PC-9 (cell line): ENCODE data around the gene RIMS3. TPM values are rescaled to one million over a fixed set of nuclear protein-coding genes. Genes with fewer than 3 reads are reported as not detected.

Source experiments
- BruUV-seq: library from RNA; stranded (reverse); fragments of 400-500 nt; replicated peaks from 2 replicates; lab custom pipeline; 2021; lab: Mats Ljungman, UMichigan
- CTCF ChIA-PET: fragments of 300-600 bp; sonication (Branson Sonifier 250); formaldehyde crosslinking; loops from one replicate; lab custom pipeline; 2022; ENCODE audit warnings: antibody characterized with exemption; lab: Charles Lee
- POLR2A ChIA-PET: fragments of 300-600 bp; sonication (Branson Sonifier 250); formaldehyde crosslinking; loops from one replicate; lab custom pipeline; 2022; ENCODE audit warnings: antibody characterized with exemption; ENCODE audit not compliant: unreplicated experiment; lab: Charles Lee
- DNase-seq, 2 experiments: peaks; one replicate each; pipeline versions ENCODE4 v3.0.0 to v3.0.0-alpha.2; 2015 to 2022; ENCODE audit warnings: mixed read lengths in 1 of 2
- H2AFZ ChIP-seq: fragments of 200-600 bp; sonication (generic); 2 replicates; pipeline ENCODE4 v1.8.1; 2017; ENCODE audit warnings: antibody characterized with exemption
- H3F3A ChIP-seq: fragments of 200-600 bp; sonication (generic); 2 replicates; pipeline ENCODE4 v1.8.1; 2017; ENCODE audit warnings: antibody characterized with exemption, mild to moderate bottlenecking, low read depth; ENCODE audit not compliant: insufficient read depth
- H3K27ac ChIP-seq: fragments of 200-600 bp; sonication (generic); 2 replicates; pipeline ENCODE4 v1.6.1; 2016; ENCODE audit warnings: mixed run types
- H3K27me3 ChIP-seq: fragments of 200-600 bp; sonication (generic); 2 replicates; pipeline ENCODE4 v1.6.1; 2016; ENCODE audit warnings: low read depth, mixed run types; ENCODE audit not compliant: insufficient read depth
- H3K36me3 ChIP-seq: fragments of 200-600 bp; sonication (generic); 2 replicates; pipeline ENCODE4 v1.6.1; 2016; ENCODE audit warnings: low read depth, mixed run types
- H3K4me1 ChIP-seq: fragments of 200-600 bp; sonication (generic); replicated peaks from 2 replicates; pipeline ENCODE4 v1.6.1; 2016; ENCODE audit warnings: mixed run types; ENCODE audit not compliant: insufficient read depth
- H3K4me2 ChIP-seq: fragments of 200-600 bp; sonication (generic); 2 replicates; pipeline ENCODE4 v1.6.1; 2017; ENCODE audit warnings: mixed run types
- H3K4me3 ChIP-seq: fragments of 200-600 bp; sonication (generic); 2 replicates; pipeline ENCODE4 v1.6.1; 2016; ENCODE audit warnings: mixed run types
- H3K79me2 ChIP-seq: fragments of 200-600 bp; sonication (generic); 2 replicates; pipeline ENCODE4 v1.6.1; 2017; ENCODE audit warnings: low read depth, mixed run types
- H3K9me2 ChIP-seq: fragments of 200-600 bp; sonication (generic); 2 replicates; pipeline ENCODE4 v1.8.1; 2017; ENCODE audit warnings: mild to moderate bottlenecking; ENCODE audit not compliant: insufficient read depth
- H3K9me3 ChIP-seq: fragments of 200-600 bp; sonication (generic); 2 replicates; pipeline ENCODE4 v1.8.1; 2016; ENCODE audit warnings: low read depth; ENCODE audit not compliant: insufficient read depth
- H4K20me1 ChIP-seq: fragments of 200-600 bp; sonication (generic); 2 replicates; pipeline ENCODE4 v1.8.1; 2017; ENCODE audit not compliant: insufficient read depth
- EZH2 ChIP-seq: fragments of 200-600 bp; sonication (generic); IDR thresholded peaks from 2 replicates; pipeline ENCODE4 v1.8.0; 2017; ENCODE audit warnings: antibody characterized with exemption, low read depth
- intact Hi-C: fragments of 100-400 bp; cut with micrococcal nuclease; formaldehyde crosslinking; loops from one replicate; pipeline ENCODE4 v1.10.0; 2022; ENCODE audit not compliant: unreplicated experiment
- total RNA-seq: library from RNA; stranded (reverse); gene quantifications from 2 replicates; pipeline ENCODE4 v1.2.3, GENCODE V29; 2021
- TF ChIP-seq, protein P1 (sequence below): fragments of 200-600 bp; sonication (generic); conservative IDR thresholded peaks from 2 replicates; pipeline ENCODE4 v1.6.1; 2017; ENCODE audit warnings: mixed run types, antibody characterized with exemption, mild to moderate bottlenecking, moderate library complexity

The RIMS3 gene
- total RNA-seq, 1 experiment from 2014 or later: 12.9 TPM

DNA sequence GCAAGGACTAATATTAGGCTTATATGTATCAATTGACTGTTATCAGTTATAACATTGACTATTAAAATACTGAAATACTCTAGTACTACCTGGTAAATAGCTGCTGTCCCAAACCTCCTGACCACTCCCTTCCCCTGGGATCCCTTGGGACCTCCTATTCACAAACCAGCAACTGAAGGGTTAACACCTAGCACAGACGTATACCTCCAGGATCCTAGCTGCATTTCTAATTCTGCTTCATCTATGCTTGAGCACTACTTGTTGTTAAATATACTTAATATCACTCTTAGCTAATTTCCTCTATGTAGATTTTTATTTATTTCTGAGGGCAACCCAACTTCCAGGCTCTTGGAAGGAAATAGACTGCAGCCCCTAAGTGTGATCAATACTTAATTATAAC is 24.3 kb upstream of the RIMS3 start:
- Histone ChIP-seq H3F3A (peaks cover 6% of the 10 kb centered on the region; the same call in 1 of the 2 replicates), H3K9me3 (no peaks in the 10 kb centered on the region), H3K4me3 (no peak overlapping the region), H3K9me2 (no peaks in the 10 kb centered on the region), H2AFZ (no peak overlapping the region), H4K20me1 (0 out of 2 replicates have a peak, but pooled peaks cover 3% of the 10 kb centered on the region), H3K27ac (no peak overlapping the region), H3K4me1 (peaks cover 22% of the 10 kb centered on the region), H3K27me3 (no peaks in the 10 kb centered on the region), H3K4me2 (no peak overlapping the region), H3K36me3 (no peaks in the 10 kb centered on the region), H3K79me2 (peaks cover 55% of the 10 kb centered on the region)
- intact Hi-C loops: no loop called here
- no peak for DNase-seq
- no TSS peak for BruUV-seq
- ChIA-PET CTCF (no interaction called here), POLR2A (interaction anchor here (0.5 kb wide), 1 partner anchor 69 kb away, joined by 7 read pairs; no protein-coding TSS in a partner anchor)
- no peak for TF ChIP-seq EZH2
- TF ChIP-seq, protein P1, sequence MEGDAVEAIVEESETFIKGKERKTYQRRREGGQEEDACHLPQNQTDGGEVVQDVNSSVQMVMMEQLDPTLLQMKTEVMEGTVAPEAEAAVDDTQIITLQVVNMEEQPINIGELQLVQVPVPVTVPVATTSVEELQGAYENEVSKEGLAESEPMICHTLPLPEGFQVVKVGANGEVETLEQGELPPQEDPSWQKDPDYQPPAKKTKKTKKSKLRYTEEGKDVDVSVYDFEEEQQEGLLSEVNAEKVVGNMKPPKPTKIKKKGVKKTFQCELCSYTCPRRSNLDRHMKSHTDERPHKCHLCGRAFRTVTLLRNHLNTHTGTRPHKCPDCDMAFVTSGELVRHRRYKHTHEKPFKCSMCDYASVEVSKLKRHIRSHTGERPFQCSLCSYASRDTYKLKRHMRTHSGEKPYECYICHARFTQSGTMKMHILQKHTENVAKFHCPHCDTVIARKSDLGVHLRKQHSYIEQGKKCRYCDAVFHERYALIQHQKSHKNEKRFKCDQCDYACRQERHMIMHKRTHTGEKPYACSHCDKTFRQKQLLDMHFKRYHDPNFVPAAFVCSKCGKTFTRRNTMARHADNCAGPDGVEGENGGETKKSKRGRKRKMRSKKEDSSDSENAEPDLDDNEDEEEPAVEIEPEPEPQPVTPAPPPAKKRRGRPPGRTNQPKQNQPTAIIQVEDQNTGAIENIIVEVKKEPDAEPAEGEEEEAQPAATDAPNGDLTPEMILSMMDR: no peak

DNA sequence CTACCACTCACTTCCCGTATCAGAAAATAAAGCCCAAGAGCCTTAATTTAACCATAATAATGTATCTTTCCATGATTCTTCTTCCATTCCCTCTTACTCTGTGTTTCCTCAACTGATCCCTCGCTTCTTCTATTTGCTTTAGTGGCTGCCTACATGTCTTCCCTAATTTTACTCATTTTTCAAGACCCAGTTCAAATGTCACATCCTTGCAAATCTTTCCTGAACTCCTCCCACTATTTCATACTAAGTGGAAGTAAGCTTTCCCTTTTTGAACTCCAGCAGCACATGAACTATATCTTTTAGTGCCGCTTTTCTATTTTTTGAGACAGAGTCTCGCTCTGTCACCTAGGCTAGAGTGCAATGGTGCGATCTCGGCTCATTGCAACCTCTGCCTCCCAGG is 22.2 kb upstream of the RIMS3 start:
- DNase-seq: no peak
- H3K27ac ChIP-seq: no peak overlapping the region
- TF ChIP-seq, protein P1: no peak
- TF ChIP-seq EZH2: no peak
- H3K79me2 ChIP-seq: peaks cover 34% of the 10 kb centered on the region
- H3K4me1 ChIP-seq: peaks cover 7% of the 10 kb centered on the region; the same call in 1 of the 2 replicates
- ChIA-PET POLR2A (no interaction called here), CTCF (no interaction called here)
- no peaks in the 10 kb centered on the region for H3K9me3 ChIP-seq
- no peaks in the 10 kb centered on the region for H3K36me3 ChIP-seq
- no peak overlapping the region for H3K4me2 ChIP-seq
- H3K4me3 ChIP-seq: no peak overlapping the region
- H3K9me2 ChIP-seq: no peaks in the 10 kb centered on the region
- no peaks in the 10 kb centered on the region for H3K27me3 ChIP-seq
- H3F3A ChIP-seq: peaks cover 6% of the 10 kb centered on the region; the same call in 1 of the 2 replicates
- 0 out of 2 replicates have a peak, but pooled peaks cover 3% of the 10 kb centered on the region for H4K20me1 ChIP-seq
- intact Hi-C loops: no loop called here
- no peak overlapping the region for H2AFZ ChIP-seq
- no TSS peak for BruUV-seq

DNA sequence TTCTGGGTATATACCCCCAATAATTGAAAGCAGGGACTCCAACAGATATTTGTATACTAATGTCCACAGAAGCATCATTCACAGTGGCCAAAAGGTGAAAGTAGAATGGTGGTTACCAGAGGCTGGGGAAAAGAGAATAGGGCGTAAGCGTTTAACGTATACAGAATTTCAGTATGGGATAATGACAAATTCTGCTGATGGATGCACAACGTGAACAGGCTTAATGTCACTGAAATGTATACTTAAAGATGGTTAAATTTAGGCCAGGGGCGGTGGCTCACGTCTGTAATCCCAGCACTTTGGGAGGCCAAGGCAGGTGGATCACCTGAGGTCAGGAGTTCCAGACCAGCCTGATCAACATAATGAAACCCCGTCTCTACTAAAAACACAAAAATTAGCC is 21.6 kb upstream of the RIMS3 start:
- Histone ChIP-seq H3K27me3 (no peaks in the 10 kb centered on the region), H3K9me3 (no peaks in the 10 kb centered on the region), H3K9me2 (no peaks in the 10 kb centered on the region), H3K79me2 (peaks cover 28% of the 10 kb centered on the region), H4K20me1 (0 out of 2 replicates have a peak, but pooled peaks cover 3% of the 10 kb centered on the region), H3K4me3 (no peak overlapping the region), H3K4me1 (peaks cover 7% of the 10 kb centered on the region; the same call in 1 of the 2 replicates), H3K27ac (no peak overlapping the region), H3K4me2 (no peak overlapping the region), H3F3A (peaks cover 6% of the 10 kb centered on the region; the same call in 1 of the 2 replicates), H3K36me3 (no peaks in the 10 kb centered on the region), H2AFZ (no peak overlapping the region)
- no TSS peak for BruUV-seq
- POLR2A ChIA-PET: no interaction called here
- intact Hi-C loops: no loop called here
- CTCF ChIA-PET: no interaction called here
- no peak for DNase-seq
- TF ChIP-seq, protein P1: no peak
- TF ChIP-seq EZH2: no peak
